Liver (tissue), 9 donors: Measurements from ENCODE around the gene GFRA4. TPM values are rescaled to one million over a fixed set of nuclear protein-coding genes. Genes with fewer than 3 reads are reported as not detected.

Experiments
- DNase-seq: peaks from one replicate; pipeline ENCODE4 v3.0.0-alpha.2; 2017; ENCODE audit warnings: low spot score
- H3K27ac ChIP-seq, 2 donors: one replicate each; pipeline ENCODE4 v1.7.0; 2013; ENCODE audit warnings: inconsistent platforms in 2 of 2, low read length in 2 of 2, control low read depth in 1 of 2, low read depth in 1 of 2, mild to moderate bottlenecking in 1 of 2
- H3K27me3 ChIP-seq, 4 donors: one replicate each; pipeline versions ENCODE4 v1.6.1 to v1.7.0; 2013; ENCODE audit warnings: low read length in 3 of 4, inconsistent platforms in 1 of 4, mild to moderate bottlenecking in 1 of 4, moderate library complexity in 1 of 4; ENCODE audit not compliant: control insufficient read depth in 4 of 4, insufficient read depth in 4 of 4
- H3K36me3 ChIP-seq, 4 donors: one replicate each; pipeline versions ENCODE4 v1.6.1 to v1.7.0; 2013; ENCODE audit warnings: low read length in 3 of 4, mild to moderate bottlenecking in 3 of 4, low read depth in 1 of 4, moderate library complexity in 1 of 4; ENCODE audit not compliant: control insufficient read depth in 4 of 4, insufficient read depth in 3 of 4
- H3K4me1 ChIP-seq, 4 donors: one replicate each; pipeline versions ENCODE4 v1.6.1 to v1.7.0; 2013; ENCODE audit warnings: low read length in 3 of 4, mild to moderate bottlenecking in 3 of 4, moderate library complexity in 1 of 4; ENCODE audit not compliant: control insufficient read depth in 4 of 4, insufficient read depth in 4 of 4
- H3K4me3 ChIP-seq, 3 donors: one replicate each; pipeline versions ENCODE4 v1.6.1 to v1.7.0; 2013; ENCODE audit warnings: low read length in 3 of 3, control low read depth in 1 of 3, low read depth in 1 of 3, mild to moderate bottlenecking in 1 of 3
- H3K9ac ChIP-seq, 2 donors: one replicate each; pipeline ENCODE4 v1.7.0; 2013; ENCODE audit warnings: low read length in 2 of 2, mild to moderate bottlenecking in 2 of 2, moderate library complexity in 2 of 2, control low read depth in 1 of 2, low read depth in 1 of 2
- H3K9me3 ChIP-seq, 4 donors: one replicate each; pipeline versions ENCODE4 v1.6.1 to v1.7.0; 2013; ENCODE audit warnings: low read length in 3 of 4; ENCODE audit not compliant: control insufficient read depth in 4 of 4
- ATF3 ChIP-seq: IDR thresholded peaks from 2 replicates; pipeline ENCODE4 v1.6.1; 2016; ENCODE audit warnings: antibody characterized with exemption
- EGR1 ChIP-seq, 2 donors: IDR thresholded peaks; 2 replicates each; pipeline ENCODE4 v1.6.1; 2016 to 2018; ENCODE audit warnings: antibody characterized with exemption in 2 of 2, low read depth in 2 of 2
- FOXA1 ChIP-seq: IDR thresholded peaks from 2 replicates; pipeline ENCODE4 v1.6.1; 2016; ENCODE audit warnings: antibody characterized with exemption
- FOXA2 ChIP-seq: IDR thresholded peaks from 2 replicates; pipeline ENCODE4 v1.6.1; 2016; ENCODE audit warnings: antibody characterized with exemption
- GABPA ChIP-seq, 2 donors: IDR thresholded peaks in 1 of 2; conservative IDR thresholded peaks in 1 of 2; 2 replicates each; pipeline ENCODE4 v1.6.1; 2016; ENCODE audit warnings: antibody characterized with exemption in 2 of 2, mild to moderate bottlenecking in 1 of 2, moderate library complexity in 1 of 2
- HNF4A ChIP-seq, 2 donors: conservative IDR thresholded peaks; 2 replicates each; pipeline ENCODE4 v1.6.1; 2016; ENCODE audit warnings: antibody characterized with exemption in 2 of 2, mild to moderate bottlenecking in 2 of 2
- HNF4G ChIP-seq: IDR thresholded peaks from 2 replicates; pipeline ENCODE4 v1.6.1; 2016; ENCODE audit warnings: antibody characterized with exemption
- JUND ChIP-seq, 2 donors: IDR thresholded peaks; 2 replicates each; pipeline ENCODE4 v1.6.1; 2016; ENCODE audit warnings: antibody characterized with exemption in 2 of 2
- MAX ChIP-seq: IDR thresholded peaks from 2 replicates; pipeline ENCODE4 v1.6.1; 2016; ENCODE audit warnings: antibody characterized with exemption
- NR2F2 ChIP-seq: IDR thresholded peaks from 2 replicates; pipeline ENCODE4 v1.6.1; 2016; ENCODE audit warnings: antibody characterized with exemption
- RXRA ChIP-seq, 2 donors: IDR thresholded peaks; 2 replicates each; pipeline ENCODE4 v1.6.1; 2017 to 2018; ENCODE audit warnings: antibody characterized with exemption in 2 of 2, mild to moderate bottlenecking in 1 of 2
- TAF1 ChIP-seq: conservative IDR thresholded peaks from 2 replicates; pipeline ENCODE4 v1.6.1; 2016; ENCODE audit warnings: antibody characterized with exemption, mild to moderate bottlenecking
- YY1 ChIP-seq: IDR thresholded peaks from 2 replicates; pipeline ENCODE4 v1.6.1; 2016; ENCODE audit warnings: antibody characterized with exemption, mild to moderate bottlenecking
- WGBS: extraction: QIAGEN DNeasy Blood & Tissue Kit; methylation state at CpG from one replicate; pipeline ENCODE4 v1.1.7; 2013; 5-methylcytosine and 5-hydroxymethylcytosine counted together
- polyA plus RNA-seq, 2 donors: library from polyadenylated mRNA; stranded (reverse) in 1 of 2; unstranded in 1 of 2; fragments of 200-250 nt in 1 of 2; fragments of >200 nt in 1 of 2; fragmentation: Nextera tagmentation in 1 of 2; extraction: Ambion mirVana in 1 of 2; gene quantifications; one replicate each; pipeline versions ENCODE4 v1.2.1 to v1.2.3, GENCODE V29; 2013 to 2015
- total RNA-seq, 2 donors: library from RNA; depleted of rRNA; stranded (reverse); fragments of >200 nt; gene quantifications; one replicate each; pipeline ENCODE4 v1.2.3, GENCODE V29; 2014
- TF ChIP-seq, protein P1 (sequence below): fragments of 150-350 bp; IDR thresholded peaks from 2 replicates; pipeline ENCODE4 v1.5.1; 2017; ENCODE audit warnings: improper control_type of control experiment, low read depth, low read length; ENCODE audit not compliant: missing input control
- TF ChIP-seq, protein P2 (sequence below): IDR thresholded peaks from 2 replicates; pipeline ENCODE4 v1.6.1; 2016; ENCODE audit warnings: antibody characterized with exemption, mild to moderate bottlenecking
- TF ChIP-seq, protein P3 (sequence below): IDR thresholded peaks from 2 replicates; pipeline ENCODE4 v1.6.1; 2016; ENCODE audit warnings: antibody characterized with exemption
- donor health status: healthy.
- donor health status: healthy.
- donor health status: healthy.
- donor health status: healthy.
- donor health status: healthy.

GFRA4 gene
- total and polyA plus RNA-seq, 4 donors: not detected

DNA sequence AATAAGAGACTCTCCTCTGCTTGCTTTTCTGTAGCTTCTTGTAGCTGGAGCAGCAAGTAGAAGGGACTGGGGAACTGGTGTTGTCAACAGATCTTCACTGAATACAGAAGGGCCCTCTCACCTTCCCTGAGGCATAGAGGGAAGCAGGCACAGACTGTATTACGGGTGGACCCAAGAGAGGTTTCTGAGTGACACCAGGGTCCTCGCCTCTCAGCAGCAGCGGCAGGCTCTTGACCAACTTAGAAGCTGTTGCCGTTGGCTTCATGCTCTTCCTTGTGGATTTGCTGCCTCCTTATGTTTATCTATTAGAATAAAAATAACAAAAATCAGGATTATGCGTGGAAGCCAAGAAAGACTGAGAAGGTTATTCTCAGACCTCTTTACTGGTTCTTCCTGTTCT is 31.7 kb downstream of the GFRA4 start:
- Histone ChIP-seq H3K9ac (no peak overlapping the region), H3K27me3 (no peaks in the 10 kb centered on the region), H3K4me1 (peaks cover 0 to 41% (median 25%) of the 10 kb centered on the region in 4 donors), H3K4me3 (no peak overlapping the region), H3K9me3 (no peaks in the 10 kb centered on the region), H3K36me3 (peaks cover 0 to 4% (median 2%) of the 10 kb centered on the region in 4 donors), H3K27ac (no peak overlapping the region)
- TF ChIP-seq, protein P1, sequence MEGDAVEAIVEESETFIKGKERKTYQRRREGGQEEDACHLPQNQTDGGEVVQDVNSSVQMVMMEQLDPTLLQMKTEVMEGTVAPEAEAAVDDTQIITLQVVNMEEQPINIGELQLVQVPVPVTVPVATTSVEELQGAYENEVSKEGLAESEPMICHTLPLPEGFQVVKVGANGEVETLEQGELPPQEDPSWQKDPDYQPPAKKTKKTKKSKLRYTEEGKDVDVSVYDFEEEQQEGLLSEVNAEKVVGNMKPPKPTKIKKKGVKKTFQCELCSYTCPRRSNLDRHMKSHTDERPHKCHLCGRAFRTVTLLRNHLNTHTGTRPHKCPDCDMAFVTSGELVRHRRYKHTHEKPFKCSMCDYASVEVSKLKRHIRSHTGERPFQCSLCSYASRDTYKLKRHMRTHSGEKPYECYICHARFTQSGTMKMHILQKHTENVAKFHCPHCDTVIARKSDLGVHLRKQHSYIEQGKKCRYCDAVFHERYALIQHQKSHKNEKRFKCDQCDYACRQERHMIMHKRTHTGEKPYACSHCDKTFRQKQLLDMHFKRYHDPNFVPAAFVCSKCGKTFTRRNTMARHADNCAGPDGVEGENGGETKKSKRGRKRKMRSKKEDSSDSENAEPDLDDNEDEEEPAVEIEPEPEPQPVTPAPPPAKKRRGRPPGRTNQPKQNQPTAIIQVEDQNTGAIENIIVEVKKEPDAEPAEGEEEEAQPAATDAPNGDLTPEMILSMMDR: no peak
- TF ChIP-seq MAX (no peak), YY1 (no peak), TAF1 (no peak), FOXA1 (no peak), EGR1 (IDR thresholded peaks at IDR 0.05; ENCODE audit: low read depth in 2 of 2) (no peak), GABPA (IDR thresholded peaks at IDR 0.05 in 1 of 2, conservative IDR thresholded peaks at IDR 0.05 in 1 of 2) (no peak), JUND (IDR thresholded peaks at IDR 0.05) (no peak), FOXA2 (no peak), HNF4G (no peak), HNF4A (conservative IDR thresholded peaks at IDR 0.05) (no peak), NR2F2 (no peak), RXRA (IDR thresholded peaks at IDR 0.05) (no peak)
- TF ChIP-seq, protein P2, sequence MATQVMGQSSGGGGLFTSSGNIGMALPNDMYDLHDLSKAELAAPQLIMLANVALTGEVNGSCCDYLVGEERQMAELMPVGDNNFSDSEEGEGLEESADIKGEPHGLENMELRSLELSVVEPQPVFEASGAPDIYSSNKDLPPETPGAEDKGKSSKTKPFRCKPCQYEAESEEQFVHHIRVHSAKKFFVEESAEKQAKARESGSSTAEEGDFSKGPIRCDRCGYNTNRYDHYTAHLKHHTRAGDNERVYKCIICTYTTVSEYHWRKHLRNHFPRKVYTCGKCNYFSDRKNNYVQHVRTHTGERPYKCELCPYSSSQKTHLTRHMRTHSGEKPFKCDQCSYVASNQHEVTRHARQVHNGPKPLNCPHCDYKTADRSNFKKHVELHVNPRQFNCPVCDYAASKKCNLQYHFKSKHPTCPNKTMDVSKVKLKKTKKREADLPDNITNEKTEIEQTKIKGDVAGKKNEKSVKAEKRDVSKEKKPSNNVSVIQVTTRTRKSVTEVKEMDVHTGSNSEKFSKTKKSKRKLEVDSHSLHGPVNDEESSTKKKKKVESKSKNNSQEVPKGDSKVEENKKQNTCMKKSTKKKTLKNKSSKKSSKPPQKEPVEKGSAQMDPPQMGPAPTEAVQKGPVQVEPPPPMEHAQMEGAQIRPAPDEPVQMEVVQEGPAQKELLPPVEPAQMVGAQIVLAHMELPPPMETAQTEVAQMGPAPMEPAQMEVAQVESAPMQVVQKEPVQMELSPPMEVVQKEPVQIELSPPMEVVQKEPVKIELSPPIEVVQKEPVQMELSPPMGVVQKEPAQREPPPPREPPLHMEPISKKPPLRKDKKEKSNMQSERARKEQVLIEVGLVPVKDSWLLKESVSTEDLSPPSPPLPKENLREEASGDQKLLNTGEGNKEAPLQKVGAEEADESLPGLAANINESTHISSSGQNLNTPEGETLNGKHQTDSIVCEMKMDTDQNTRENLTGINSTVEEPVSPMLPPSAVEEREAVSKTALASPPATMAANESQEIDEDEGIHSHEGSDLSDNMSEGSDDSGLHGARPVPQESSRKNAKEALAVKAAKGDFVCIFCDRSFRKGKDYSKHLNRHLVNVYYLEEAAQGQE: no peak
- TF ChIP-seq, protein P3, sequence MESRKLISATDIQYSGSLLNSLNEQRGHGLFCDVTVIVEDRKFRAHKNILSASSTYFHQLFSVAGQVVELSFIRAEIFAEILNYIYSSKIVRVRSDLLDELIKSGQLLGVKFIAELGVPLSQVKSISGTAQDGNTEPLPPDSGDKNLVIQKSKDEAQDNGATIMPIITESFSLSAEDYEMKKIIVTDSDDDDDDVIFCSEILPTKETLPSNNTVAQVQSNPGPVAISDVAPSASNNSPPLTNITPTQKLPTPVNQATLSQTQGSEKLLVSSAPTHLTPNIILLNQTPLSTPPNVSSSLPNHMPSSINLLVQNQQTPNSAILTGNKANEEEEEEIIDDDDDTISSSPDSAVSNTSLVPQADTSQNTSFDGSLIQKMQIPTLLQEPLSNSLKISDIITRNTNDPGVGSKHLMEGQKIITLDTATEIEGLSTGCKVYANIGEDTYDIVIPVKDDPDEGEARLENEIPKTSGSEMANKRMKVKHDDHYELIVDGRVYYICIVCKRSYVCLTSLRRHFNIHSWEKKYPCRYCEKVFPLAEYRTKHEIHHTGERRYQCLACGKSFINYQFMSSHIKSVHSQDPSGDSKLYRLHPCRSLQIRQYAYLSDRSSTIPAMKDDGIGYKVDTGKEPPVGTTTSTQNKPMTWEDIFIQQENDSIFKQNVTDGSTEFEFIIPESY: no peak
- 92% methylated on average over 5 of the region's 5 CpGs for WGBS
- DNase-seq: no peak

GRCh38 chr20:3630429-3630828 is 32.8 kb downstream of the GFRA4 start:
- 88% methylated on average over 8 of the region's 8 CpGs for WGBS
- Histone ChIP-seq H3K9ac (no peak overlapping the region), H3K27ac (no peak overlapping the region), H3K4me3 (no peak overlapping the region), H3K9me3 (no peaks in the 10 kb centered on the region), H3K36me3 (peaks cover 2 to 7% (median 4%) of the 10 kb centered on the region in 4 donors), H3K27me3 (no peaks in the 10 kb centered on the region), H3K4me1 (peaks cover 0 to 41% (median 25%) of the 10 kb centered on the region in 4 donors)
- no peak for DNase-seq
- TF ChIP-seq ATF3: no peak
- TF ChIP-seq, protein P3: no peak
- no peak for TF ChIP-seq TAF1
- TF ChIP-seq, protein P1: no peak
- no peak for TF ChIP-seq HNF4G
- no peak for TF ChIP-seq FOXA1
- TF ChIP-seq YY1: no peak
- no peak for TF ChIP-seq JUND (IDR thresholded peaks at IDR 0.05)
